DOHH2 (cell line): ENCODE measurements around the gene FLRT1.

Experiments
- EZH2phosphoT487 ChIP-seq: fragments of 200-600 bp; sonication (generic); IDR thresholded peaks from 2 replicates; pipeline ENCODE4 v1.6.1; 2017; ENCODE audit warnings: borderline replicate concordance, mild to moderate bottlenecking, antibody characterized with exemption, low read length, moderate library complexity, mixed read lengths
- TF ChIP-seq, protein P1 (sequence below): fragments of 200-600 bp; sonication (generic); IDR thresholded peaks from one replicate; pipeline ENCODE4 v1.5.1; 2014; ENCODE audit warnings: antibody characterized with exemption, mild to moderate bottlenecking, low read depth, low read length; ENCODE audit not compliant: poor library complexity, severe bottlenecking

DNA sequence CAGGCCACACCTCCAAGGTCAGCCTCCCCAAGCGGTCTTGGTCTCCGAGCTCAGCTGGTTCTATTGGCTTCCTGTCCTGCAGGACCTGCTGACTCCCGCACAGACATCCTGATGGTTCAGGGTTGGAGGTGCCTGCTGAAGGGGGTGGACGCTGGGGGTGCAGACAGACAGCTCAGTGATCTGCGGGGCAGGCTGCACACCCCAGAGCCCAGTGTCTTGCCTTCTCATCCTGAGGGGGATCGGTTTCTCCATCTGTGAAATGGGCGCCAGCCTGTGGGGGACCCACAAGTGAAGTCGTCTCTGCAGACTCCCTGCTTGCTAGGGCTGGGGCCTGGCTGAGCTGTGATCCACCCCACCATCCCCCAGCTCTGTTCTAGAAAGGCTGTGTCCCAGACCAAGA is 13.8 kb downstream of the FLRT1 start:
- TF ChIP-seq, protein P1, sequence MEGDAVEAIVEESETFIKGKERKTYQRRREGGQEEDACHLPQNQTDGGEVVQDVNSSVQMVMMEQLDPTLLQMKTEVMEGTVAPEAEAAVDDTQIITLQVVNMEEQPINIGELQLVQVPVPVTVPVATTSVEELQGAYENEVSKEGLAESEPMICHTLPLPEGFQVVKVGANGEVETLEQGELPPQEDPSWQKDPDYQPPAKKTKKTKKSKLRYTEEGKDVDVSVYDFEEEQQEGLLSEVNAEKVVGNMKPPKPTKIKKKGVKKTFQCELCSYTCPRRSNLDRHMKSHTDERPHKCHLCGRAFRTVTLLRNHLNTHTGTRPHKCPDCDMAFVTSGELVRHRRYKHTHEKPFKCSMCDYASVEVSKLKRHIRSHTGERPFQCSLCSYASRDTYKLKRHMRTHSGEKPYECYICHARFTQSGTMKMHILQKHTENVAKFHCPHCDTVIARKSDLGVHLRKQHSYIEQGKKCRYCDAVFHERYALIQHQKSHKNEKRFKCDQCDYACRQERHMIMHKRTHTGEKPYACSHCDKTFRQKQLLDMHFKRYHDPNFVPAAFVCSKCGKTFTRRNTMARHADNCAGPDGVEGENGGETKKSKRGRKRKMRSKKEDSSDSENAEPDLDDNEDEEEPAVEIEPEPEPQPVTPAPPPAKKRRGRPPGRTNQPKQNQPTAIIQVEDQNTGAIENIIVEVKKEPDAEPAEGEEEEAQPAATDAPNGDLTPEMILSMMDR = no peak
- TF ChIP-seq EZH2phosphoT487 = no peak
